Upper lobe of left lung (tissue), 6 donors: ENCODE results near the gene PDLIM7. TPM values are rescaled to one million over a fixed set of nuclear protein-coding genes. Genes with fewer than 3 reads are reported as not detected.

Experiments
- ATAC-seq, 2 donors: fragments of 200-7000 bp; cut with Tn5 transposase; one replicate each; pipeline ENCODE4 v1.9.1; 2022; ENCODE audit warnings: mild to moderate bottlenecking in 2 of 2, moderate library complexity in 2 of 2; ENCODE audit not compliant: low FRiP score in 2 of 2
- DNase-seq, 2 donors: peaks; one replicate each; pipeline ENCODE4 v3.0.0-alpha.2; 2019 to 2020
- H3K27ac ChIP-seq, 4 donors: fragments of 200-600 bp; sonication (generic); one replicate each; pipeline ENCODE4 v1.5.1; 2016 to 2019
- H3K27me3 ChIP-seq, 4 donors: fragments of 200-600 bp; sonication (generic); one replicate each; pipeline ENCODE4 v1.5.1; 2017 to 2019
- H3K36me3 ChIP-seq, 4 donors: fragments of 200-600 bp; sonication (generic); one replicate each; pipeline ENCODE4 v1.5.1; 2016 to 2019
- H3K4me1 ChIP-seq, 4 donors: fragments of 200-600 bp; sonication (generic); one replicate each; pipeline ENCODE4 v1.5.1; 2018 to 2019
- H3K4me3 ChIP-seq, 4 donors: fragments of 200-600 bp; sonication (generic); one replicate each; pipeline ENCODE4 v1.5.1; 2017 to 2019; ENCODE audit warnings: mild to moderate bottlenecking in 2 of 4, moderate library complexity in 1 of 4
- H3K9me3 ChIP-seq, 4 donors: fragments of 200-600 bp; sonication (generic); one replicate each; pipeline ENCODE4 v1.5.1; 2018 to 2019
- CTCF ChIP-seq, 6 experiments: fragments of 450-650 bp in 4 of 6; fragments of 200-600 bp in 2 of 6; sonication (generic) in 2 of 6; IDR thresholded peaks; one replicate each; pipeline ENCODE4 v1.5.1; 2016 to 2019; ENCODE audit warnings: antibody characterized with exemption in 6 of 6
- EP300 ChIP-seq, 4 donors: sonication (generic); formaldehyde crosslinking; IDR thresholded peaks; one replicate each; pipeline ENCODE4 v1.5.1; 2017; ENCODE audit warnings: antibody characterized with exemption in 4 of 4, control low read depth in 2 of 4
- POLR2A ChIP-seq, 4 donors: fragments of 450-650 bp; IDR thresholded peaks; one replicate each; pipeline ENCODE4 v1.5.1; 2016 to 2017; ENCODE audit warnings: antibody characterized with exemption in 4 of 4, mild to moderate bottlenecking in 2 of 4
- POLR2AphosphoS5 ChIP-seq, 2 donors: sonication (generic); formaldehyde crosslinking; IDR thresholded peaks; one replicate each; pipeline ENCODE4 v1.5.1; 2017; ENCODE audit warnings: antibody characterized with exemption in 2 of 2
- WGBS, 2 donors: methylation state at CpG; one replicate each; pipeline ENCODE4 v1.1.5; 2017 to 2018; 5-methylcytosine and 5-hydroxymethylcytosine counted together
- total RNA-seq, 6 donors: library from RNA; depleted of rRNA in 4 of 6; stranded (reverse); fragments of >200 nt in 4 of 6; gene quantifications; one replicate each; pipeline versions ENCODE4 v1.1.0 to v1.2.1, GENCODE V29; 2016 to 2021
- donor health status: DM: no; HTN: no; CAD: no; lungs with moderate emphysema.
- donor health status: DM: no; HTN: yes; CAD: no; lungs with severe emphysema.

PDLIM7 gene
- total RNA-seq, 6 donors from 2014 or later: 32.0 to 142 (median 75.8) TPM

GRCh38 chr5:177455036-177455660 is 42.3 kb downstream of the PDLIM7 start:
- DNase-seq: peak; percentile 85 to 97
- 0% methylated on average over 24 of the region's 80 CpGs; no CpG with 5 or more reads in 1 of the 2 donors for WGBS, 2 donors
- no peaks in the 10 kb centered on the region for H3K9me3 ChIP-seq
- TF ChIP-seq POLR2A (IDR thresholded peaks at IDR 0.05): peak in 2 of 4 donors; percentile 33 to 48
- no peak for TF ChIP-seq EP300 (IDR thresholded peaks at IDR 0.05)
- peak in 1 of 2 donors; percentile 53 for TF ChIP-seq POLR2AphosphoS5 (IDR thresholded peaks at IDR 0.05)
- TF ChIP-seq CTCF (IDR thresholded peaks at IDR 0.05): peak; percentile 56 to 94 (median 90)
- H3K27me3 ChIP-seq: peaks cover 0 to under 1% (median 0%) of the 10 kb centered on the region in 4 donors
- H3K36me3 ChIP-seq: peaks cover 0 to 24% (median 12%) of the 10 kb centered on the region in 4 donors
- peaks cover 23 to 40% (median 29%) of the 10 kb centered on the region in 4 donors for H3K4me1 ChIP-seq
- peak overlapping the region; percentile 52 to 85 (median 68) for H3K27ac ChIP-seq
- H3K4me3 ChIP-seq: peak overlapping the region; percentile 57 to 81 (median 72)
- ATAC-seq: peak; percentile 65 to 74

- 0% methylated on average over 4 to 8 of the region's 84 CpGs for WGBS, 2 donors
- DNase-seq (peak; percentile 94 to 100), ATAC-seq (peak; percentile 82 to 85)
- Histone ChIP-seq H3K36me3 (peaks cover 0 to 17% (median 8%) of the 10 kb centered on the region in 4 donors), H3K4me3 (peak overlapping the region; percentile 57 to 81 (median 72)), H3K9me3 (no peaks in the 10 kb centered on the region), H3K27ac (peak overlapping the region; percentile 13 to 85 (median 50)), H3K4me1 (peaks cover 23 to 40% (median 29%) of the 10 kb centered on the region in 4 donors), H3K27me3 (peaks cover 0 to 7% (median under 1%) of the 10 kb centered on the region in 4 donors)
- TF ChIP-seq CTCF (IDR thresholded peaks at IDR 0.05) (peak; percentile 97 to 99 (median 99)), POLR2A (IDR thresholded peaks at IDR 0.05) (no peak), POLR2AphosphoS5 (IDR thresholded peaks at IDR 0.05) (peak; percentile 25 to 35), EP300 (IDR thresholded peaks at IDR 0.05) (peak in 1 of 4 donors; percentile 7)
Measured at GRCh38 chr5:177454397-177455035, 42.9 kb downstream of the PDLIM7 start.

- 6 to 11% methylated on average over 25 to 29 of the region's 31 CpGs for WGBS, 2 donors
- peaks cover 0 to 11% (median 1%) of the 10 kb centered on the region in 4 donors for H3K27me3 ChIP-seq
- no peak for TF ChIP-seq CTCF (IDR thresholded peaks at IDR 0.05)
- no peak for TF ChIP-seq EP300 (IDR thresholded peaks at IDR 0.05)
- TF ChIP-seq POLR2A (IDR thresholded peaks at IDR 0.05): no peak
- TF ChIP-seq POLR2AphosphoS5 (IDR thresholded peaks at IDR 0.05): no peak
- H3K27ac ChIP-seq: peak overlapping the region in 3 of 4 donors; percentile 49 to 85 (median 52)
- H3K4me1 ChIP-seq: peaks cover 23 to 40% (median 29%) of the 10 kb centered on the region in 4 donors
- no peaks in the 10 kb centered on the region for H3K9me3 ChIP-seq
- H3K36me3 ChIP-seq: peaks cover 0 to 12% (median 6%) of the 10 kb centered on the region in 4 donors
- ATAC-seq (no peak), DNase-seq (no peak)
- peak overlapping the region in 3 of 4 donors; percentile 57 to 81 (median 80) for H3K4me3 ChIP-seq
Measured at GRCh38 chr5:177453852-177454396, 43.5 kb downstream of the PDLIM7 start.

- ATAC-seq: no peak
- H3K27ac ChIP-seq: no peak overlapping the region
- no peak for TF ChIP-seq CTCF (IDR thresholded peaks at IDR 0.05)
- TF ChIP-seq POLR2AphosphoS5 (IDR thresholded peaks at IDR 0.05): no peak
- TF ChIP-seq POLR2A (IDR thresholded peaks at IDR 0.05): no peak
- H3K9me3 ChIP-seq: no peaks in the 10 kb centered on the region
- H3K36me3 ChIP-seq: peaks cover 0 to 3% (median under 1%) of the 10 kb centered on the region in 4 donors
- H3K27me3 ChIP-seq: peaks cover 0 to 11% (median 2%) of the 10 kb centered on the region in 4 donors
- peaks cover 28 to 45% (median 33%) of the 10 kb centered on the region in 4 donors for H3K4me1 ChIP-seq
- H3K4me3 ChIP-seq: no peak overlapping the region
- 76 to 81% methylated on average over 11 to 17 of the region's 17 CpGs for WGBS, 2 donors
- no peak for DNase-seq
Measured at GRCh38 chr5:177452688-177453638, 44.4 kb downstream of the PDLIM7 start.
